NB4 (cell line): ENCODE data around the gene TRDN.

Experiments used
- POLR2A ChIP-seq: IDR thresholded peaks from 2 replicates; pipeline ENCODE4 v1.6.1; 2011; ENCODE audit warnings: mild to moderate bottlenecking; ENCODE audit not compliant: insufficient read length; ENCODE audit errors: extremely low read depth
- TF ChIP-seq, protein P1 (sequence below): IDR thresholded peaks from one replicate; pipeline ENCODE4 v1.5.1; 2012; ENCODE audit warnings: low read depth, low read length
- TF ChIP-seq, protein P2 (sequence below): IDR thresholded peaks from 2 replicates; pipeline ENCODE4 v1.6.1; 2011; ENCODE audit warnings: low read depth, low read length

DNA sequence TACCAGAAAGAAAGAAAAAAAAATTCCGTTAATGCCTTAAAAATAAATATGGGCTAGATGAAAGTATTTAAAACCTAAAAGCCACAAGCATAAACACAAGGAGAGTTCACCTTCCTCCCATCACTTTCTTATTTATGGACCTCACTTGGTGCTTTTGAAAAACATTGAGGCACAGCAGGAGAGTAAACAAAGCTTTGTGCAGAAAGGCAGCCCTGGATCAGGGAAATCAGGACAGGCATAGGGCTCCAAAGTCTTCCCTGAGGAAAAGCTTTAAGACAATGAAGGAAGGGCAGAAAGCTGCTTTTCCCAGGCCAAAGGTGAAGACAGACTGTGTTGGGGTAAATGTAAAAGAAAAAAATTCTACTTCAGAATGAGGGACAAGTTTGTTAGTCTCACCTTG, 432.8 kb downstream of the TRDN start:
- TF ChIP-seq POLR2A: no peak
- TF ChIP-seq, protein P1, sequence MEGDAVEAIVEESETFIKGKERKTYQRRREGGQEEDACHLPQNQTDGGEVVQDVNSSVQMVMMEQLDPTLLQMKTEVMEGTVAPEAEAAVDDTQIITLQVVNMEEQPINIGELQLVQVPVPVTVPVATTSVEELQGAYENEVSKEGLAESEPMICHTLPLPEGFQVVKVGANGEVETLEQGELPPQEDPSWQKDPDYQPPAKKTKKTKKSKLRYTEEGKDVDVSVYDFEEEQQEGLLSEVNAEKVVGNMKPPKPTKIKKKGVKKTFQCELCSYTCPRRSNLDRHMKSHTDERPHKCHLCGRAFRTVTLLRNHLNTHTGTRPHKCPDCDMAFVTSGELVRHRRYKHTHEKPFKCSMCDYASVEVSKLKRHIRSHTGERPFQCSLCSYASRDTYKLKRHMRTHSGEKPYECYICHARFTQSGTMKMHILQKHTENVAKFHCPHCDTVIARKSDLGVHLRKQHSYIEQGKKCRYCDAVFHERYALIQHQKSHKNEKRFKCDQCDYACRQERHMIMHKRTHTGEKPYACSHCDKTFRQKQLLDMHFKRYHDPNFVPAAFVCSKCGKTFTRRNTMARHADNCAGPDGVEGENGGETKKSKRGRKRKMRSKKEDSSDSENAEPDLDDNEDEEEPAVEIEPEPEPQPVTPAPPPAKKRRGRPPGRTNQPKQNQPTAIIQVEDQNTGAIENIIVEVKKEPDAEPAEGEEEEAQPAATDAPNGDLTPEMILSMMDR: no peak
- TF ChIP-seq, protein P2, sequence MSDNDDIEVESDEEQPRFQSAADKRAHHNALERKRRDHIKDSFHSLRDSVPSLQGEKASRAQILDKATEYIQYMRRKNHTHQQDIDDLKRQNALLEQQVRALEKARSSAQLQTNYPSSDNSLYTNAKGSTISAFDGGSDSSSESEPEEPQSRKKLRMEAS: no peak
